HepG2 (cell line): ENCODE results near the gene FAM111A. TPM values are rescaled to one million over a fixed set of nuclear protein-coding genes. Genes with fewer than 3 reads are reported as not detected.

Experiments used
- CSRNP1 ChIP-seq: sonication (generic); formaldehyde crosslinking; IDR thresholded peaks from 2 replicates; pipeline ENCODE4 v1.8.1; 2023; ENCODE audit warnings: mild to moderate bottlenecking, missing genetic modification reagents
- CTCF ChIP-seq: sonication (generic); formaldehyde crosslinking; IDR thresholded peaks from 2 replicates; pipeline ENCODE4 v1.5.0; 2020; ENCODE audit warnings: mild to moderate bottlenecking, missing genetic modification reagents, moderate library complexity
- GLI4 ChIP-seq: sonication (generic); formaldehyde crosslinking; IDR thresholded peaks from 2 replicates; pipeline ENCODE4 v1.5.1; 2020; ENCODE audit warnings: missing genetic modification reagents, mild to moderate bottlenecking, moderate library complexity, borderline replicate concordance
- HNRNPK ChIP-seq: fragments of 200-400 bp; formaldehyde crosslinking; IDR thresholded peaks from 2 replicates; pipeline ENCODE4 v1.6.1; 2018; ENCODE audit warnings: low read length, low read depth, moderate library complexity, mild to moderate bottlenecking; ENCODE audit not compliant: poor library complexity, severe bottlenecking
- IKZF5 ChIP-seq: IDR thresholded peaks from 2 replicates; pipeline ENCODE4 v1.6.1; 2018; ENCODE audit warnings: missing genetic modification reagents, mild to moderate bottlenecking, missing compliant biosample characterization
- LBX2 ChIP-seq: sonication (generic); formaldehyde crosslinking; IDR thresholded peaks from 2 replicates; pipeline ENCODE4 v1.5.0; 2020; ENCODE audit warnings: missing genetic modification reagents, mild to moderate bottlenecking, borderline replicate concordance
- POLR2AphosphoS5 ChIP-seq: IDR thresholded peaks from 2 replicates; pipeline ENCODE4 v1.6.1; 2012; ENCODE audit warnings: low read depth, low read length
- STAT5B ChIP-seq: sonication (generic); formaldehyde crosslinking; IDR thresholded peaks from 2 replicates; pipeline ENCODE4 v1.4.0; 2020; ENCODE audit warnings: missing genetic modification reagents
- ZNF343 ChIP-seq: sonication (generic); formaldehyde crosslinking; IDR thresholded peaks from 2 replicates; pipeline ENCODE4 v1.4.0; 2020; ENCODE audit warnings: mild to moderate bottlenecking, missing genetic modification reagents
- ZNF557 ChIP-seq: sonication (generic); formaldehyde crosslinking; IDR thresholded peaks from 2 replicates; pipeline ENCODE4 v1.4.0; 2020; ENCODE audit warnings: missing genetic modification reagents
- ZNF652 ChIP-seq: IDR thresholded peaks from 2 replicates; pipeline ENCODE4 v1.6.1; 2016; ENCODE audit warnings: low read depth, borderline replicate concordance
- ZNF724P ChIP-seq: sonication (generic); formaldehyde crosslinking; IDR thresholded peaks from 2 replicates; pipeline ENCODE4 v1.8.0; 2022; ENCODE audit warnings: missing genetic modification reagents, borderline replicate concordance
- ZNF747 ChIP-seq: sonication (generic); formaldehyde crosslinking; IDR thresholded peaks from 2 replicates; pipeline ENCODE4 v1.8.1; 2023; ENCODE audit warnings: missing genetic modification reagents, mild to moderate bottlenecking, borderline replicate concordance
- ZNF780A ChIP-seq: sonication (generic); formaldehyde crosslinking; IDR thresholded peaks from 2 replicates; pipeline ENCODE4 v1.8.0; 2022; ENCODE audit warnings: mild to moderate bottlenecking, missing genetic modification reagents, moderate library complexity
- ZNF839 ChIP-seq: sonication (generic); formaldehyde crosslinking; IDR thresholded peaks from 2 replicates; pipeline ENCODE4 v1.4.0; 2020; ENCODE audit warnings: missing genetic modification reagents, mild to moderate bottlenecking, borderline replicate concordance
- ZSCAN20 ChIP-seq: sonication (generic); formaldehyde crosslinking; IDR thresholded peaks from 2 replicates; pipeline ENCODE4 v1.4.0; 2020; ENCODE audit warnings: missing genetic modification reagents, mild to moderate bottlenecking, borderline replicate concordance
- polyA plus RNA-seq, 8 experiments: library from polyadenylated mRNA; depleted of rRNA in 3 of 8; stranded (reverse) in 7 of 8; unstranded in 1 of 8; fragments of >200 nt; fragmentation: Illumina TruSeq in 4 of 8; extraction: Trizol in 4 of 8; gene quantifications; 2 replicates each; pipeline versions ENCODE4 v1.2.1 to v1.2.3, GENCODE V29; 2011 to 2016; ENCODE audit warnings: low read depth in 4 of 8, missing spikeins in 1 of 8, mixed read lengths in 1 of 8; ENCODE audit not compliant: insufficient read depth in 1 of 8
- total RNA-seq, 5 experiments: library from RNA; depleted of rRNA; stranded (reverse); fragments of >200 nt; fragmentation: Illumina TruSeq; extraction: Trizol; gene quantifications; 2 replicates each; pipeline ENCODE4 v1.2.3, GENCODE V29; 2016; ENCODE audit warnings: low read depth in 1 of 5

The FAM111A gene
- total and polyA plus RNA-seq, 2 of the 13 experiments (the other 11 are each of a cell fraction or from before 2014, with no cell fraction given) = 3.2 to 13.5 TPM

- TF ChIP-seq CTCF (CRISPR knock-in tag) (0 out of 2 replicates have a peak, but pooled peaks have one; percentile 9), ZNF343 (CRISPR knock-in tag) (no peak), ZNF652 (CRISPR knock-in tag) (no peak), ZNF780A (CRISPR knock-in tag) (no peak), GLI4 (CRISPR knock-in tag) (no peak), CSRNP1 (CRISPR knock-in tag) (no peak), IKZF5 (CRISPR knock-in tag) (no peak), HNRNPK (no peak), ZNF747 (CRISPR knock-in tag) (0 out of 2 replicates have a peak, but pooled peaks have one; percentile 8), ZNF839 (no peak), STAT5B (CRISPR knock-in tag) (no peak), POLR2AphosphoS5 (peak; percentile 53; the same call in 1 of the 2 replicates), LBX2 (CRISPR knock-in tag) (no peak), ZSCAN20 (CRISPR knock-in tag) (no peak), ZNF724P (CRISPR knock-in tag) (0 out of 2 replicates have a peak, but pooled peaks have one; percentile 44), ZNF557 (CRISPR knock-in tag) (no peak)
Measured at GRCh38 chr11:59106363-59107336, 36.0 kb upstream of the FAM111A start, which contains the start of gene FAM111B (continued).
